DOHH2 (cell line): ENCODE data around the gene MARCHF3.

Experiments used
- CTCF ChIP-seq: fragments of 200-600 bp; sonication (generic); IDR thresholded peaks from one replicate; pipeline ENCODE4 v1.5.1; 2014; ENCODE audit warnings: antibody characterized with exemption, mild to moderate bottlenecking, low read depth, low read length; ENCODE audit not compliant: poor library complexity, severe bottlenecking
- EZH2phosphoT487 ChIP-seq: fragments of 200-600 bp; sonication (generic); IDR thresholded peaks from 2 replicates; pipeline ENCODE4 v1.6.1; 2017; ENCODE audit warnings: borderline replicate concordance, mild to moderate bottlenecking, antibody characterized with exemption, low read length, moderate library complexity, mixed read lengths

- TF ChIP-seq CTCF (no peak), EZH2phosphoT487 (no peak)
Observed at GRCh38 chr5:127068493-127069214, 38.3 kb upstream of the MARCHF3 start.
